CD14-positive monocyte (primary cell): ENCODE results near the gene RAB31. TPM values are rescaled to one million over a fixed set of nuclear protein-coding genes. Genes with fewer than 3 reads are reported as not detected.

ENCODE experiments used
- DNase-seq, 3 donors: peaks; one replicate each; pipeline ENCODE4 v3.0.0-alpha.2; 2011 to 2022
- H2AFZ ChIP-seq: 2 replicates; pipeline ENCODE4 v1.6.0; 2012; ENCODE audit warnings: mild to moderate bottlenecking, low read depth, low read length, inconsistent platforms; ENCODE audit not compliant: insufficient read depth, poor library complexity, severe bottlenecking
- H3K27ac ChIP-seq, 2 donors: 1 replicate in 1 of 2; 2 replicates in 1 of 2; pipeline ENCODE4 v1.5.1; 2012 to 2013; ENCODE audit warnings: low read length in 2 of 2, control low read depth in 1 of 2, inconsistent platforms in 1 of 2, low read depth in 1 of 2, mild to moderate bottlenecking in 1 of 2
- H3K27me3 ChIP-seq, 2 donors: one replicate each; pipeline versions ENCODE4 v1.6.0 to v1.6.1; 2011 to 2013; ENCODE audit warnings: low read length in 2 of 2; ENCODE audit not compliant: control insufficient read depth in 2 of 2, insufficient read depth in 2 of 2
- H3K36me3 ChIP-seq, 2 donors: replicated peaks in 1 of 2; 1 replicate in 1 of 2; 2 replicates in 1 of 2; pipeline versions ENCODE4 v1.5.1 to v1.6.1; 2012 to 2013; ENCODE audit warnings: low read length in 2 of 2, control low read depth in 1 of 2, inconsistent platforms in 1 of 2, mild to moderate bottlenecking in 1 of 2; ENCODE audit not compliant: insufficient read depth in 2 of 2, control insufficient read depth in 1 of 2
- H3K4me1 ChIP-seq, 2 donors: 1 replicate in 1 of 2; 2 replicates in 1 of 2; pipeline versions ENCODE4 v1.5.1 to v1.6.1; 2012 to 2013; ENCODE audit warnings: low read length in 2 of 2, control low read depth in 1 of 2, inconsistent platforms in 1 of 2, mild to moderate bottlenecking in 1 of 2, moderate library complexity in 1 of 2; ENCODE audit not compliant: insufficient read depth in 2 of 2, control insufficient read depth in 1 of 2
- H3K4me2 ChIP-seq: replicated peaks from 2 replicates; pipeline ENCODE3; 2012; ENCODE audit warnings: low read length, moderate library complexity, mild to moderate bottlenecking; ENCODE audit not compliant: poor library complexity, severe bottlenecking; ENCODE audit errors: extremely low read depth
- H3K4me3 ChIP-seq, 3 experiments: fragments of 200-600 bp in 1 of 3; sonication (generic) in 1 of 3; replicated peaks in 1 of 3; 1 replicate in 2 of 3; 2 replicates in 1 of 3; pipeline ENCODE4 v1.5.1; 2011 to 2013; ENCODE audit warnings: low read length in 3 of 3, mild to moderate bottlenecking in 3 of 3, control low read depth in 2 of 3, low read depth in 2 of 3, inconsistent platforms in 1 of 3, moderate library complexity in 1 of 3
- H3K79me2 ChIP-seq: 2 replicates; pipeline ENCODE4 v1.6.0; 2012; ENCODE audit warnings: mild to moderate bottlenecking, control low read depth, inconsistent platforms, low read length, moderate library complexity; ENCODE audit not compliant: insufficient read depth
- H3K9ac ChIP-seq: 2 replicates; pipeline ENCODE4 v1.6.0; 2017; ENCODE audit warnings: low read length, mild to moderate bottlenecking; ENCODE audit not compliant: insufficient read depth, poor library complexity, severe bottlenecking
- H3K9me3 ChIP-seq, 2 donors: replicated peaks in 1 of 2; 1 replicate in 1 of 2; 2 replicates in 1 of 2; pipeline versions ENCODE4 v1.5.1 to v1.6.1; 2012 to 2013; ENCODE audit warnings: low read length in 2 of 2, control low read depth in 1 of 2; ENCODE audit not compliant: control insufficient read depth in 1 of 2, insufficient read depth in 1 of 2
- H4K20me1 ChIP-seq: 2 replicates; pipeline ENCODE4 v1.6.0; 2012; ENCODE audit warnings: mild to moderate bottlenecking, low read length, control low read depth, moderate library complexity; ENCODE audit not compliant: insufficient read depth
- H3K27ac Mint-ChIP-seq, 7 donors: one replicate each; pipeline ENCODE4 v1.8.0; 2020; ENCODE audit warnings: mild to moderate bottlenecking in 7 of 7, mixed read lengths in 7 of 7, moderate library complexity in 6 of 7, inconsistent platforms in 2 of 7
- H3K27me3 Mint-ChIP-seq, 3 donors: one replicate each; pipeline ENCODE4 v1.8.0; 2021 to 2022; ENCODE audit warnings: low read depth in 3 of 3, mild to moderate bottlenecking in 3 of 3, mixed read lengths in 3 of 3, moderate library complexity in 3 of 3, inconsistent platforms in 1 of 3
- H3K36me3 Mint-ChIP-seq, 2 donors: one replicate each; pipeline ENCODE4 v1.8.0; 2020; ENCODE audit warnings: mixed read lengths in 2 of 2, inconsistent platforms in 1 of 2, mild to moderate bottlenecking in 1 of 2
- H3K4me1 Mint-ChIP-seq: one replicate; pipeline ENCODE4 v1.8.0; 2020; ENCODE audit warnings: mild to moderate bottlenecking, mixed read lengths
- H3K4me3 Mint-ChIP-seq, 2 donors: one replicate each; pipeline ENCODE4 v1.8.0; 2020; ENCODE audit warnings: mild to moderate bottlenecking in 2 of 2, mixed read lengths in 2 of 2, moderate library complexity in 1 of 2
- H3K9me3 Mint-ChIP-seq, 7 donors: one replicate each; pipeline ENCODE4 v1.8.0; 2020 to 2022; ENCODE audit warnings: mixed read lengths in 7 of 7, mild to moderate bottlenecking in 6 of 7, moderate library complexity in 6 of 7, inconsistent platforms in 2 of 7
- CTCF ChIP-seq: fragments of 200-600 bp; IDR thresholded peaks from one replicate; pipeline ENCODE4 v1.8.0; 2022; ENCODE audit warnings: antibody characterized with exemption, mild to moderate bottlenecking
- WGBS: methylation state at CpG from one replicate; pipeline ENCODE4 v1.1.5; 2013; ENCODE audit warnings: missing lambda C conversion rate; ENCODE audit not compliant: insufficient coverage; 5-methylcytosine and 5-hydroxymethylcytosine counted together
- intact Hi-C, 2 donors: fragments of 100-400 bp; cut with micrococcal nuclease; formaldehyde crosslinking; loops; one replicate each; pipeline versions ENCODE4 v1.15.0 to v1.15.1; 2023
- polyA plus RNA-seq, 3 donors: library from polyadenylated mRNA; depleted of rRNA in 1 of 3; unstranded in 2 of 3; stranded (reverse) in 1 of 3; fragments of 300-500 nt in 2 of 3; fragments of >200 nt in 1 of 3; fragmentation: Illumina TruSeq in 2 of 3; gene quantifications; 1 replicate in 2 of 3; 2 replicates in 1 of 3; pipeline ENCODE4 v1.2.3, GENCODE V29; 2012 to 2021

Gene RAB31
- polyA plus RNA-seq, 3 donors, result 106 to 367 (median 348) TPM

GRCh38 chr18:9869715-9870430 is 161.8 kb downstream of the RAB31 start:
- peak; percentile 73 to 83 (median 79) for DNase-seq
- Mint-ChIP-seq H3K27ac (peak overlapping the region; percentile 51 to 91 (median 78)), H3K9me3 (peaks cover 10 to 20% (median 12%) of the 10 kb centered on the region in 7 donors), H3K4me3 (peak overlapping the region in 1 of 2 donors; percentile 49), H3K36me3 (peaks cover 9 to 12% of the 10 kb centered on the region in 2 donors), H3K27me3 (peaks cover 0 to 2% (median 0%) of the 10 kb centered on the region in 3 donors), H3K4me1 (peaks cover 49% of the 10 kb centered on the region)
- TF ChIP-seq CTCF, result no peak
- intact Hi-C loops, result loop anchor here in 1 of 2 donors (5.0 kb wide), 1 partner anchor 37 kb away; no protein-coding TSS in a partner anchor
- Histone ChIP-seq H4K20me1 (no peaks in the 10 kb centered on the region), H2AFZ (peak overlapping the region; percentile 64), H3K27ac (peak overlapping the region in 1 of 2 donors; percentile 63), H3K9ac (no peak overlapping the region), H3K79me2 (no peaks in the 10 kb centered on the region), H3K36me3 (no peaks in the 10 kb centered on the region), H3K9me3 (peaks cover 9 to 12% of the 10 kb centered on the region in 2 donors), H3K4me2 (peak overlapping the region; percentile 19), H3K4me1 (peaks cover 34 to 47% of the 10 kb centered on the region in 2 donors), H3K27me3 (no peaks in the 10 kb centered on the region), H3K4me3 (no peak overlapping the region)
- 46% methylated on average over 6 of the region's 9 CpGs for WGBS

DNA sequence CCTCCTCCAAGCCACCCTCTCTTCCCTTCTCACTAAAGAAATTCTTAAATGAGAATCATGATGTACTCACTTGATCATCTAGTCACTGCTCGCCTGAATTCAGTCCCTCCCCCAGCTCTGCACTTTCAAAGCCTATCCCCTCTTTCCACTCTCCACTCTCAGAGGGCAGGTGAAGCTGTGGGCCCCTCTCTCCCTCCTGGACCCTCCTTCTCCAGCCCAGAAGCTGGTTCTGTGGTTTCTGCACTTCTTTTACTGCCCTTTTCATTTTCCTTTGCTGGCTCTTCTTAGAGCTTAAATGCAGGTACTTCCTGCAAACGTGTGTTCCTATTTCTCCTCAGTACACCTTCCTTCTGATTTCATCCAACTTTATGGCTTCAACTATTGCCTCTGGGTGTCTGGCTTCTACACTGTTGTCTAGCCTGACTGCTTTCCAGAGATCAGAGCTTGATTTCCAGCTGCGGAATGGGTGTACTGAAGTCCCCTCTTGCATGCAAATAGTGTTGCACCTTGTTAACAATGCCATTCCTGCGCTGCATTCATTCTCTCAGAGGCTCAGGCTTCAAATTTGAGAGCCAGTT is 162.4 kb downstream of the RAB31 start:
- TF ChIP-seq CTCF, result no peak
- H3K4me1 Mint-ChIP-seq, result peaks cover 49% of the 10 kb centered on the region
- peak overlapping the region in 1 of 2 donors; percentile 63 for H3K27ac ChIP-seq
- peaks cover 4 to 8% of the 10 kb centered on the region in 2 donors for H3K9me3 ChIP-seq
- no peaks in the 10 kb centered on the region for H3K27me3 ChIP-seq
- no peaks in the 10 kb centered on the region for H4K20me1 ChIP-seq
- no peak overlapping the region for H3K4me3 ChIP-seq
- H3K4me1 ChIP-seq, result peaks cover 34 to 47% of the 10 kb centered on the region in 2 donors
- H3K27me3 Mint-ChIP-seq, result peaks cover 0 to 2% (median 0%) of the 10 kb centered on the region in 3 donors
- H3K79me2 ChIP-seq, result no peaks in the 10 kb centered on the region
- H3K9ac ChIP-seq, result no peak overlapping the region
- peak overlapping the region; percentile 51 to 91 (median 78) for H3K27ac Mint-ChIP-seq
- DNase-seq, result no peak
- H3K36me3 Mint-ChIP-seq, result peaks cover 7 to 8% of the 10 kb centered on the region in 2 donors
- intact Hi-C loops, result loop anchor here in 1 of 2 donors (5.0 kb wide), 1 partner anchor 37 kb away; no protein-coding TSS in a partner anchor
- 57% methylated on average over 3 of the region's 4 CpGs for WGBS
- peak overlapping the region; percentile 64 for H2AFZ ChIP-seq
- no peaks in the 10 kb centered on the region for H3K36me3 ChIP-seq
- H3K4me2 ChIP-seq, result no peak overlapping the region
- peaks cover 5 to 13% (median 6%) of the 10 kb centered on the region in 7 donors for H3K9me3 Mint-ChIP-seq
- no peak overlapping the region for H3K4me3 Mint-ChIP-seq
